Amniotic epithelial cell (primary cell): ENCODE results near the gene KCTD17.
"Not testable (repeated sequence)": the region's sequence is repeated elsewhere in the genome, so short reads cannot be mapped to it uniquely, and the experiment has no call there.

ENCODE experiments used
- DNase-seq: peaks from one replicate; pipeline ENCODE4 v3.0.0-alpha.2; 2010; ENCODE audit warnings: low read depth

Gene KCTD17

DNA sequence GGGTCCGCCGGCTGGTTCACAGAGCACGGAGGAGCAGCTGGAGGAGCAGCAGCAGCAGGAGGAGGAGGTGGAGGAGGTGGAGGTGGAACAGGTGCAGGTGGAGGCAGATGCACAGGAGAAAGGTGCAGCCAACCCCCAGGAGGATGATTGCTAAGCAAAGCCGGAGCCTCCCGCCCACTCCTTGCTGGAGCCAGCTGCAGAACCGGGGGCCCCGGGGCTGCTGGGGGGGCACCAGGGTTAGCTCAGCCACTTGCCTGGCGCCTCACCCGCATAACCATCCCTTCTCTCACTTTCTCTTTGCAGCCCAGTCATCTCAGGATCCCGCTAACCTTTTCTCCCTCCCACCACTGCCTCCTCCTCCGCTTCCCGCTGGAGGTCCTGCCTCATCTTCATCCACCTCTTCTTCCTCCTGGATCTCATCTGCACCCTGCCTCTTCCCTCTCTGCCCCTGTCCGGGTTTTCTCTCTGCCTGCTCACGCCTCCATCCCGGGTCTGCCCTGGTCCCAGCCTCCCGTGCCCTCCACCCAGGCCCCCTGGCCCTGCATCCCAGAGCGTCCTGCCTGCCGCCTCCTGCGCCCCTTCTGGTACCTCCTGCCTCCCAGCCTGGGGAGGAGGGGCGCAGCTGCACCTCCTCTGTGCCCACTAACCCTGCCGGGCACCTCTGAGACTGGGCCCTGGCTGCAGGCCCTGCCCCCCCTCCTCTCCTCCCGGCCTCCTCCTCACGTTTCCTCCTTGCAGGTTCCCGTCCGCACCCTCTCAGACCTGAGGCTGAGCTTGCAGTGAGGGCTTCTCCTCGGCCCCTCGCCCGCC is 9.5 kb downstream of the KCTD17 start:
- peak; percentile 26 for DNase-seq

DNA sequence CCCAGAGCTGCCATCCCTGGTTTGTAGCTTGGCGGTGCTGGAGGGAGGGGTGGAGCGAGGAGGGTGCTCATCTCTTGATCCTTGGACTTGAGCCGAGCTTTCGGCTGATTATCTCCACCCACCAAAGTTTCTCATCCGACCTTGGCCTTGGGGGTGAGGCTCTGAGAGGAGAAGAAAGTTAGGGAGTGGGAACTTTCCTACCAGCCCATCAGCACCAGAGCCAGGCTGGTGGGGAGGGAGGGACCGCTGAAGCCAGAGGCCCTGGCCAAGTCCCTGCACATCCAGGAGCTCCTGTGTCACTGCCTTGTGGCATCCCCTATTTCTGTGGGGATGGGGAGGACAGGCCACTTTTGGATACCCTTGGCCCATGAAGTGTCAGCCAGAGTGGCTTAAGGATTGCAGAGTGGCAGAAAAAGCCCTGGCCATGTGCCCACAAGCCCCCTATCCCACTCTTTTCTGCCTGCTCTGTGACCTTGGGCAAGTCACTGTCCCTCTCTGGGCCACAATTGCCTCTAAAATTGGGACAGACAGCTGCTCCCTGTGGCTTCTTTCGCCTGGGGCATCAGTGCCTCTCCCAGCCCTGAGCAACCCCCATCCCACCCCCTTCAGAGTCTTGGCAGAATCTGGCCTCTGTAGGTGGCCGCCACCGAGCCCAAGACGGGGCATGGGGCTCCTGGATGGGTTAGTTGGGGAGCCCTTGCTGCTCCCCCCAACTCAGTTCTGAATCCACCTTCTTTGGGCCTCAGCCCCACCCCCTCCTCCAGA is 10.3 kb downstream of the KCTD17 start:
- DNase-seq = peak; percentile 19

DNA sequence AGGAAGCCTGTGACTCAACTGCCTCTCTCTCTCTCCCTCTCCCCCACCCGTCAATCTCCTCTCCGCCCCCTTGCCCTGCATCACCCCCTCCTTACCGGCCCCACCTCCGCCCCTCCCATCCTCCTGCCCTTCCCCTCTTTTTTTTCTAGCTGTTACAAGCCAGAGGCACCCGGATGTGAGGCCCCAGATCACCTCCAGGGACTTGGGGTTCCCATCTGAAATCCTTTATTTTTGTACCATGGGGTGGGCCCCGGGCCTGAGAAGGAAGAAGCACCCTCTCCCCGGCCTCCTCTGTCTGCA is 10.8 kb downstream of the KCTD17 start:
- peak; percentile 44 for DNase-seq

DNA sequence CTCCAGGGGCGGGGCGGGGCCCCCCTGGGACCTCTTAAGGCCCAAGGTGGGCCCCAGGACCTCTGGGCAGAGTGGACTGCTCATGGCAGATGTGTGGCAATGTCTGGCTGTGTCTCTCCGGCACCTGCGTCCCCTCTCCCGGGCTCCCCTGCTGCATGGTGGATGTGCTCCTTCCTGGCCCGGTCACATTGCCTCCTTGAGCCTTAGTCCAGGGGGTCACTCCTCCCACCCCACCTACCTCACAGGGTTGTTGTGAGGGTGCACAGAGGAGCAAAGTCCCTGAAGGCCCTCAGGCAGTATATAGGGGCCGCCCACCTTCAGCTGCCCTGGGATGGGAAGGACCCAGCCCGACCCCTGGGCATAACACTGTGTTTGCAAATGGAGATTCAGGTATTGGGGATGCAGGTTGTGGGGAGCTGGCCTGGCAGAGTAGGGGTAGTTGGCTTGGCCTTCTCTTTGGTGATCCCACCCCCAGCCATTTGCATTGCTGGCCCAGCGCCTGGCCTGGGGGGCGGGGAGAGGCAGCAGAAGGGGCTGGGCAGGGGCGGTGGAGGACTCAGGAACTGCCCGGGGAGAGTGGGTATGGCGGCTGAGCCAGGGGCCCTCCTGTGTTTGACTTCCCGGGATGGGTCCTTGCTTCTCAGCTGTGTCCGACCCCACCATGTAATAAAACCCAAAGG is 11.3 kb downstream of the KCTD17 start:
- no peak for DNase-seq

DNA sequence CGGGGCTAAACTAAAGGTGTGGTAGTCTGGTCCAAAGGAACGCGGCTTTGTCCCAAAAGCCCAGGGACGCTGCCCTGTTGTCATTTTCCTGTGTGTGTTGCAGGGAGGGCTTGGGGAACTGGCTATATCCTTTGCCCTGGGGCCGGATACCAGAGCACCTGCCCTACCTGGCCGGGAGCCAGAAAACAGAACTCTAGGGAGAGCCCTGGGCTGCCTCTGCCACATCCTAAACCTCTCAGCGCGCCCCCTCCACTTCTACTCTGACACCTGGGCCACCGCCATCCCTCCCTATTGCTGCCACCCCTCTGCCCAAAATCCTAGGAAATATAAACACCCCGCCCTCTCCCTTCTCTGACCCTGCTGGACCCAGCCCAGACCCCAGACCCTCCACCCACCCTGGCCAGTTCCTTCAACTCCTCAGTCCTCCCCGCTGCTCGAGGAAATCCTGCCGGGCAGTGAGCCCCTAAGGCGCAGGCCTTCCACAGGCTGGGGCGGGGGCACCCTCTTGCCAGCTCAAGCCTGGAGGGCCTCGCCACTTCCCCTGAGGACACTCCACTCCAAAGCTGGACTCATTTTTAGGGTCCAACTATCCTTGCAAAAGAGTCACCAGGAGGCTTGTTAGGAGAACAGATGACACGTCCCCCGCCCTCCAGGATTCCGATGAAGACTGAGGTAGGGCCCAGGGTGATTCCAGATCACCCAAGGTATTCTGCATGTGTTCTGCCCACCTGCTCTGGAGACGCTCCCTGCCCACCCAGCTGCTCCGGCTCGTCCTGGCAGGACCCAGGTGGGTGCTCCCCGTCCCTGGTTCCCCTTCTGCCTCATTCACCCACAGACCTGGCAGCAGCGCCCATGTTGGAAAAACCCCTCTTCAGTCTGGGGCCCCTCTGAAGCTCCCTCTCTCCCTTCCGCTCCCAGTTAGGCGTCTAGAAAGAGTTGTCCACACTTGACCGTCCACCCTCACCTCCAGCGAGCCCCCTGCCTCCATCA is 12.2 kb downstream of the KCTD17 start:
- no peak for DNase-seq

DNA sequence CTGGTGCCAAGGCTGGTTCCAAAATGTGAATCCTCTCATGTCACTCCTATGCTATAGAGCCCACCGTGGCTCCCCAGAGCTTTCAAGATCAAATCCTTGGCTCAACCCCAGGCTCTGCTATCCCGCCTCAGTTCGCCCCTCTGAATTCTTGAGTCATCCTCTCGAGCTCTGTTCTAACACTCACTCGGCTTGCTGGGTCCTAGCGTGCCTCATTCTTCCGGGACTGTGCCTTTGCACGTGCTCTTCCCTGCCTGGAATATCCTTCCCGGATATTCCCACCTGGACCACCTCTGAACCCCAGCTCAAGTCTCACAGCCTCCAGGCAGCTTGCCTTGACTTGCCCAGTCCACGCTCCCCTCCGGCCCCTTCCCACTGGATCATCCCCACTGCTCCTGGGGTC is 13.0 kb downstream of the KCTD17 start:
- DNase-seq = no peak

DNA sequence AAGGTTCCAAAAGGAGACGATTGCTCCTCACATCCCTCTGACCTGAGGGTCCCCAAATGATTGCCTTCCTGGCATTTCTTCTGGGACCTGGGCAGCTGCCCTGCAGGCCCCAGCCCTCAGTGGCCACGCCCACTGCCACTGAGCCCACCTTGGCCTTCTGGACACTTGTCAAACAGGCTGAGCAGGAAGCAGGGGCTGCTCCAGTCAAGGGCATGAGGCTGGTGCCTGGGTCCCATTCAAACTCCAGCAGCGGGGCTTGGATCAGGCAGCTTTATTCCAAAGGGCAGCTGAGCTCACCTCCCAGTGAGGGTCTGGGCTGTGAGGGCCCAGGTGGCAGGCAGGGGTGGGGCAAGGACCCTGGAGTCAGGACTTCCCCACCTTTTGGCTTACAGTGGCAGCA is 13.6 kb downstream of the KCTD17 start:
- DNase-seq = no peak

DNA sequence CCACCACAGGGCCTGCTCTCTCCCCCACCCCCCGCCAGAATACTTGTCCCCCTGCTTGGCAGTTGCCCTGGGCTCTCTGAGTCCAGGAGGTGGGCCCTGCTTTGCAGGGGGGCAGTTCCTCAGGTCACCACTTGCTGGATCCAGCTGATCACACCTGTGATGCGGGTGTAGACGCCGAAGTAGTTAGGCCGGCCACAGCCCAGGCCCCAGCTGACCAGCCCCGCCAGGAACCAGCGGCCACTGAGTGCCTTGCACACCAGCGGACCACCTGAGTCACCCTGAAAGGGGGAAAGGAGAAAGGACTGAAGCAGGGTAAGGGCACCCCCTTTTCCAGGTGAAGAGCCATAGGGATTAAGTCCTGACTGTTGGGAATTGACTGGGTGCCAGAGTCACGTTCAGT is 14.4 kb downstream of the KCTD17 start:
- DNase-seq = no peak

DNA sequence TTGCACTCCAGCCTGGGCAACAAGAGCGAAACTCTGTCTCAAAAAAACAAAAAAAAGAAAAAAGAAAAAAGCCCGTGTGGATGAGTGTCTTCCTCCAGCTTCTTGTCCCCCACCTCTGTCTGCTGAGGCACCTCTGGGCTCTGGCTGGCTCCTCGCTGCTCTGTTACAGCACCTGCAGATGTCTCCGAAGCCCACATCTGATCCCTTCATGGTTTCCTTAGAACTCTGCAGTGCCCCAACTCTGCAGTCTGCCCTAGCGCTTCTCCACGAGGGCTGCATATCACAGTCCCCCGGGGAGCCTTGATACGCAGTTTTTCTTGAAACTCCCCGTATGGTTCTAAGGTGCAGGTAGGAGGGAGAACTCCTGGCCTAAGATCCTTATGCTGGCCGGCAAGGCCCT is 15.9 kb downstream of the KCTD17 start:
- no peak for DNase-seq

DNA sequence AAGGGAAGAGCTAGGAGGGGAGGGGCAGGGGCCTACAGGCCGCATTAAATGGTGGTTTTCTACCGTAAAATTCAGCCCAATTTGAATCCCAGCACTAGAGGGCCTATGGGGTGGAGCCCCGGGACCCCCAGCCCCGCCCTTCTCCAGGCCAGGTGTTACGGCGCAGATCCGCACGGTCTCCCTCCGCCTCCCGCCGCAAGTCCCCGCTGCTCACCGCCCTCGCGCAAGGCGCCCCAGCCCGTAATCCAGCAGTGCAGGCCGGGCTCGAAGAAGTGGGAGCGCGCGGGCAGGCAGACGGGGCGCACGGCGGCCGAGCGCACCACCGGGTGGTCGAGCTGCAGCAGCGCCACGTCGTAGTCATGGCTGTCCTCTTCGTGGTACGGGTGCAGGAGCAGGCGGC is 17.3 kb downstream of the KCTD17 start:
- DNase-seq = no peak

DNA sequence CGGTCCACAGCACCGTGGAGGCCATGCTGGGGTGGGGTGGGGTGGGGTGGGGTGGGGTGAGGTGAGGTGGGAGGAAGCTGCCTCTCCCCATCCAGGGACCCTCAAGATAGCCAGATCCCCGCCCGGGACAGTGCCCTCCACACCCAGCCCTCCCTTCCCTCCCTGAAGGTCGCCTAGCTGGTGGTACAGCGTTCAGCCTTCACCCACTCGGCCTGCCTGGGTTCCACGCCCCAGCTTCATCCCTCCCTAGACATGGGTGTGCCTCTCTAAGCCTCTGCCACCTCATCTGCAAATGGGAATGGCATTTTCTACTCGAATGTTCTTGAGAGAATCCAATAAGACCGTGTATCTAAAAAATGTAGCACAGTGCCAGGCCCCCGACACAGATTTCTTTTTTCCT is 17.8 kb downstream of the KCTD17 start:
- no peak for DNase-seq

DNA sequence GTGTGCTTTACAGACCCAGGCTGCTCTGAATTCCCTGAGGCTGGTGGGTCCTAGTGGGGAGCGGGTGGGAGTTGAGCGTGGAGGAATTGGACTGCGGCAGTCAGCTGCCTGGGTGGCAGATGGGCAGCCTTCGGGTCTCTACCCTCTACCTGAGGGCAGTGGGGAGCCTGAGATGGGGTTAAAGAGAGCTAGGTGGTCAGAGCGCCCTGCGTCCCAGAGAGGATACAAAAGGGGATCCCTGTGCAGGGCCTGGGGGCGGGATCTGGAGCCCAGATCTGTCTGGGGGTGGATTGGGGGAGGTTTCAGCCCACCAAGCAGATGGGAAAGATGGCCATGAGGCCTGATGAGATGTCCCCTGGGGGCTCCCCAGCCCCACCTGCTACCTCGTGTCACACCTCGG is 18.2 kb downstream of the KCTD17 start:
- DNase-seq = no peak

DNA sequence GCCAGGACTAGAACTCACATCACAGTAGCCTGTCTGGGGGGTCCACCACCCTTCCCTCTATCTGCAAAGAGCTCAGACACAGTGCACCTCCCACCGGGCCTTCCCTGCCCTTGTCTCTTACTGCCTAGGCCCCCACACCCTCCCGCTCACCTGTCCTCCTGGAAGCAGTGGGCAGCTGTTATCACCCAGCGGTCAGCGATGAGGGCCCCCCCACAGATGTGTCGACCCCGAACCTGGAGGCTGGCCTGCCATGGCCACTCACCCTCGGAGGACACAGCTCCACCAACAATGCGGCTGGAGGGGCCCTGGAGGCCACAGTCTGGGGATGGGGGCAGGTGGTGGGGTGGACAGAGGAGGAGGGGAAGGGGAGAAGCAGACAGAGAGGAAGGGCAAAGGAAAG is 18.8 kb downstream of the KCTD17 start:
- DNase-seq = no peak

DNA sequence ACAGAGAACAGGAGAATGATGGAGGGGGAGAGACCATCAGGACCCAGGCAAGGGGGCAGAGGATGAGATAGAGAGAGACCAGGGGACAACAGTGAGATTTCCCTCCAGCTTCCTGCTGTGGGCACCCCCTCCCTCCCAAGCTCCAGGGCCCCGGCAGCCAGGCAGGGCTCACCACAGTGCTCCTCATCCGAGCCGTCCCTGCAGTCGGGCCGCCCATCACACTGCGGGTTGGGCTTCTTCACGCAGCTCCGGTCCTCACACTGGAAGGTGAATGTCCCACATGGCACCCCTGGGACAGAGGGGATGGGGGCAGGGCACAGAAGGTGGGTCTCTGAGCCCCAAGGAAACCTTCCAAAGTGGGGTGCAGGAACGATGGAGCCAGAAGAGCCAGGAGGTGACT is 19.2 kb downstream of the KCTD17 start:
- DNase-seq = no peak

DNA sequence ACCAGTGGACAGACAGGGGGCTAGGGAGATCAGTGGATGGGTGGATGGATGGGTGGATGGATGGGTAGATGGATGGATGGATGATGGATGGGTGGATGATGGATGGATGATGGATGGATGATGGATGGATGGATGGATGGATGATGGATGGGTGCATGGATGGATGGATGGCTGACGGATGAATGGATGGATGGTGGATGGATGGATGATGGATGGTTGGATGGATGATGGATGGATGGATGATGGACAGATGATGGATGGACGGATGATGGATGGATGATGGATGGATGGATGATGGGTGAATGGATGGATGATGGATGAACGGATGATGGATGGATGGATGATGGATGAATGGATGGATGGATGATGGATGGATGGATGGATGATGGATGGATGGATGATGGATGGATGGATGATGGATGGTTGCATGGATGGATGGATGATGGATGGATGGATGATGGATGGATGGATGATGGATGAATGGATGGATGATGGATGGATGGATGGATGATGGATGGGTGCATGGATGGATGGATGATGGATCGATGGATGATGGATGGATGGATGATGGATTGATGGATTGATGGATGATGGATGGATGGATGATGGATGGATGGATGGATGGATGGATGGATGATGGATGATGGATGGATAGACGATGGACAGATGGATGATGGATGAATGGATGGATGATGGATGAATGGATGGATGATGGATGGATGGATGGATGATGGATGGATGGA is 20.5 kb downstream of the KCTD17 start:
- not testable (repeated sequence) for DNase-seq

DNA sequence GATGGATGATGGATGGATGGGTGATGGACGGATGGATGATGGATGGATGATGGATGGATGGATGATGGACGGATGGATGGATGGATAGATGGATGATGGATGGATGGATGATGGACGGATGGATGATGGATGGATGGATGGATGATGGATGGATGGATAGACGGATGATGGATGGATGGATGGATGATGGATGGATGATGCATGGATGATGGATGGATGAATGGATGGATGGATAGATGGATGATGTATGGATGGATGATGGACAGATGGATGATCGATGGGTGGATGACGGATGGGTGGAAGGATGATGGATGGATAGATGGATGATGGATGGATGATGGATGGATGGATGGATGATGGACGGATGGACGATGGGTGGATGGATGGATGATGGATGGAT is 21.1 kb downstream of the KCTD17 start:
- DNase-seq = no peak

DNA sequence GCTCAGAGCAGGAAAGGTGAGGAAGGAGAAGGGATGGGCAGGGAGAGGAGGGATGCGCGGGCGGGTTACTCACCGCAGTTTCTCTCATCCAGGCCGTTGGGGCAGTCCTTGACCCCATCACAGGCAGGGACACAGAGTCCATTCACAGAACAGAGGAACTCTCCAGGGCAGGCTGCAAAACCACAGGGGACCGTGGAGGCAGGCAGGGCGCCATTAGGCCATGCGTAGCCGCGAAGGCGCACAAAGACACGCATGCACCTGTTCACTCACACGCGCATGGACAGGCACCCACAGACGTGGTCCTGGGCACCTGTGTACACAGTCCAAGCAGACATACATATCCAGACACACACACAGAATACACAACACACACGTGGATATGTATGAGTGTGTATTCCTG is 23.0 kb downstream of the KCTD17 start:
- DNase-seq = no peak

DNA sequence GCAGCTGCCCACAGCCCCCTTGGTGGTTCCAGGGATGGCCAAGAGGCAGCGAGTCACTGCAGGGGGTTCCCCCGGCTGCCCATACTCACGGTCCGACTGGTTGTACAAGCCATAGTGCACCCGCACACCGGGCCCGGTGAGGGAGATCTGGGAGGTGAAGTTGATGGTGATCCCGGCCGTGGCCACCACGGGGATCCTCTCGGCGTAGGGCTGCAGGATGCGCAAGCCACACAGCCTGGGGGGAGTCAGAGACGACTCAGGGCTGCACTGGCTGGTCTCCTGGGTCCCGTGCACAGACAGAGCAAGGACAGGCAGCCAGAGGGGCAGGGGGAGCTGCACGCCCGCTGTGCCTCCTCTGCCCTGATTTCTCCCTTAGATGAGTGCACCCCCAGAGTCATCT is 23.5 kb downstream of the KCTD17 start:
- DNase-seq = no peak

DNA sequence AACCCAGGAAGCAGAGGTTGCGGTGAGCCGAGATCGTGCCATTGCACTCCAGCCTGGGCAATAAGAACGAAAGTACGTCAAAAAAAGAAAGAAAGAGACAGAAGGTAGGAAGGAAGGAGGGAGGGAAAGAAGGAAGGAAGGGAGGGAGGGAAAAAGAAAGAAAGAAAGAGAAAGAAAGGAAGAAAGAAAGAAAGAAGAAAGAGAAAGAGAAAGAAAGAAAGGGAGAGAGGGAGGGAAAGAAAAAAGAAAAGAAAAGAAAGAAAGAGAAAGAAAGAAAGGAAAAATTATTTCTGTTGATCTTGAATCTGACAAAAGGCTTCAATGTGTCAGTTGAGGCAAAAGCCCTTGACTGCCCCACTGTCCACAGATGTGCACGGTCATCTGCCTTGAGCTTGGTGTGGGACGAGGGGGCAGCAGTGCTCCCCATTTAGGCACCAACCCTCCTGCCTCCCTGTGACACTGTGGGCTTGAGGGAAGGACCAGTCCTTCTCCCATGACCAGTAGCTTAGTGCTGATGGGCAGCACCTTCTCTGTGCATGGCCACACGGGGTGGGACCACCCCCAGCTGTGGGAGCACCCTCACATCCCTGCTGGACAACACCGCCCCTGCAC is 24.4 kb downstream of the KCTD17 start:
- DNase-seq = no peak

DNA sequence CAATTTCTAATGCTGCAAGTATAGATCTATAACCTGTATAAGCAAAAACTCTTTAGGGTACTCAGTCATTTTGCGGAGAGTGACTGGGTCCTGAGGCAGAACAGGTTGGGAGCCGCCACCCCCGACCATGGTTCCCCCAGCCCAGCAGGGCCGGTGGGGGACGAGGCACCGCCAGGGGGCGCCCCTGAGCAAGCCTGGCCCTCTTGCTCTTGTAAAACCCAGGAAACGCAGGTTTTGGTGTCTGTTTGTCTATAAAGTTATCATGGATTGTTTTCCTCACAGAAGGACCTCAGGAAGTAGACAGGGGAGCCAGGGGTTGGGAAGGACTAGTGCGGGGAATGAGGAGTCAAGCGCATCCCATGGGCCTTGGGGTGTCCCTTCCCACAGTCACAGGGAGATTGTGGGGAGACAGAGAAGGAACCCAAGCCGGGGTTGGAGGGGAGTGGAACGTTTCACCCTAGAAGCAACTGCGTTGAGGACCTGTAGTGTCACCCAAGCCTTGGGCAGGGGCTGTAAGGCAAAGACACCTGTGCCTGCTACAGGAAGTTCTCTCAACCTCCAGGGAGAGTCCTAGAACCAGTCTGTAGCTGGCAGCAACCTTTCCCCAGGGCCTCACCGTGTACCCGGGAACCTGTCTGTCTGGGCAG is 26.4 kb downstream of the KCTD17 start:
- peak; percentile 34 for DNase-seq
